DMS114 treated with DMSO at 0.1 percent for 48 hours (cell line): ENCODE results near the gene VPS54.

Experiments
- DNase-seq: peaks from one replicate; lab custom pipeline; 2025; ENCODE audit not compliant: unreplicated experiment; lab: John Stamatoyannopoulos, UW

The VPS54 gene

GRCh38 chr2:63846487-63846886 is 172.7 kb downstream of the VPS54 start:
- no peak for DNase-seq

- no peak for DNase-seq
These were observed 173.4 kb downstream of the VPS54 start for GRCh38 chr2:63845866-63846265.

- DNase-seq, result no peak
These were observed 174.6 kb downstream of the VPS54 start for GRCh38 chr2:63844616-63845015.

GRCh38 chr2:63843791-63844190 is 175.4 kb downstream of the VPS54 start:
- DNase-seq, result no peak

- DNase-seq, result no peak
These were observed 176.1 kb downstream of the VPS54 start for GRCh38 chr2:63843093-63843492.

GRCh38 chr2:63842149-63843061 is 176.8 kb downstream of the VPS54 start:
- no peak for DNase-seq
